Right renal cortex interstitium (tissue), 3 donors: ENCODE results near the gene UBE3C. TPM values are rescaled to one million over a fixed set of nuclear protein-coding genes. Genes with fewer than 3 reads are reported as not detected.

Experiments
- DNase-seq, 3 donors: peaks; one replicate each; pipeline ENCODE4 v3.0.0-alpha.2; 2013; ENCODE audit warnings: low read depth in 3 of 3, low spot score in 2 of 3
- polyA plus RNA-seq, 3 donors: library from polyadenylated mRNA; unstranded; fragments of 120-200 nt; gene quantifications; one replicate each; pipeline ENCODE4 v1.2.1, GENCODE V29; 2013; ENCODE audit not compliant: insufficient read length in 3 of 3

The UBE3C gene
- polyA plus RNA-seq, 3 donors = 39.7 to 40.5 (median 39.8) TPM

GRCh38 chr7:157168571-157168970 is 29.8 kb downstream of the UBE3C start:
- no peak for DNase-seq

GRCh38 chr7:157176771-157177170 is 38.0 kb downstream of the UBE3C start:
- no peak for DNase-seq

GRCh38 chr7:157177333-157177982 is 38.7 kb downstream of the UBE3C start:
- DNase-seq = no peak

GRCh38 chr7:157177983-157178381 is 39.3 kb downstream of the UBE3C start:
- no peak for DNase-seq

- DNase-seq = no peak
These were observed 45.1 kb downstream of the UBE3C start for GRCh38 chr7:157183832-157184231.

GRCh38 chr7:157188091-157188665 is 49.5 kb downstream of the UBE3C start:
- no peak for DNase-seq

- DNase-seq = no peak
These were observed 50.7 kb downstream of the UBE3C start for GRCh38 chr7:157189405-157189804.

GRCh38 chr7:157192861-157193260 is 54.1 kb downstream of the UBE3C start:
- no peak for DNase-seq

GRCh38 chr7:157193274-157193673 is 54.5 kb downstream of the UBE3C start:
- no peak for DNase-seq

- no peak for DNase-seq
These were observed 56.2 kb downstream of the UBE3C start for GRCh38 chr7:157194948-157195347.

GRCh38 chr7:157195868-157196267 is 57.1 kb downstream of the UBE3C start:
- no peak for DNase-seq

GRCh38 chr7:157204134-157204533 is 65.4 kb downstream of the UBE3C start:
- DNase-seq = no peak

GRCh38 chr7:157205438-157205837 is 66.7 kb downstream of the UBE3C start:
- DNase-seq = no peak

GRCh38 chr7:157208571-157209413 is 70.1 kb downstream of the UBE3C start:
- no peak for DNase-seq

- DNase-seq = no peak
These were observed 72.0 kb downstream of the UBE3C start for GRCh38 chr7:157210682-157211081.

GRCh38 chr7:157211690-157212089 is 73.0 kb downstream of the UBE3C start:
- DNase-seq = no peak

GRCh38 chr7:157219154-157219553 is 80.4 kb downstream of the UBE3C start:
- no peak for DNase-seq

GRCh38 chr7:157220916-157221569 is 82.3 kb downstream of the UBE3C start:
- no peak for DNase-seq

GRCh38 chr7:157222687-157223086 is 84.0 kb downstream of the UBE3C start:
- DNase-seq = no peak

GRCh38 chr7:157224627-157225026 is 85.9 kb downstream of the UBE3C start:
- DNase-seq = no peak

GRCh38 chr7:157228864-157229422 is 90.2 kb downstream of the UBE3C start:
- no peak for DNase-seq
